ENCODE measurements around the gene PDGFD. TPM values are rescaled to one million over a fixed set of nuclear protein-coding genes. Genes with fewer than 3 reads are reported as not detected.

Gene PDGFD
- total RNA-seq, 1 donor from 2014 or later: 8.9 TPM

DNA sequence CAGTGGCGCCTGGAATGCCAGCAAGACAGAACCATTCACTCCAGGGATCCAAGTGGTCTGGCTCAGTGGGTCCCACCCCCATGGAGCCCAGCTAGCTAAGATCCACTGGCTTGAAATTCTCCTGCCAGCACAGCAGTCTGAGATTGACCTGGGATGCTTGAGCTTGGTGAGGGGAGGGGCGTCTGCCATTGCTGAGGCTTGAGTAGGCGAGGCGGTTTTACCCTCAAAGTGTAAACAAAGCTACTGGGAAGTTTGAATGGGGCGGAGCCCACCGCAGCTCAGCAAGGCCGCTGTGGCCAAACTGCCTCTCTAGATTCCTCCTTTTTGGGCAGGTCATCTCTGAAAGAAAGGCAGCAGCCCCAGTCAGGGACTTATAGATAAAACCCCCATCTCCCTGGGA is 253.2 kb downstream of the PDGFD start:
- no peak for ATAC-seq (ENCODE audit: poor library complexity)
- DNase-seq: no peak
- intact Hi-C loops (cut with DNase I): no loop called here

DNA sequence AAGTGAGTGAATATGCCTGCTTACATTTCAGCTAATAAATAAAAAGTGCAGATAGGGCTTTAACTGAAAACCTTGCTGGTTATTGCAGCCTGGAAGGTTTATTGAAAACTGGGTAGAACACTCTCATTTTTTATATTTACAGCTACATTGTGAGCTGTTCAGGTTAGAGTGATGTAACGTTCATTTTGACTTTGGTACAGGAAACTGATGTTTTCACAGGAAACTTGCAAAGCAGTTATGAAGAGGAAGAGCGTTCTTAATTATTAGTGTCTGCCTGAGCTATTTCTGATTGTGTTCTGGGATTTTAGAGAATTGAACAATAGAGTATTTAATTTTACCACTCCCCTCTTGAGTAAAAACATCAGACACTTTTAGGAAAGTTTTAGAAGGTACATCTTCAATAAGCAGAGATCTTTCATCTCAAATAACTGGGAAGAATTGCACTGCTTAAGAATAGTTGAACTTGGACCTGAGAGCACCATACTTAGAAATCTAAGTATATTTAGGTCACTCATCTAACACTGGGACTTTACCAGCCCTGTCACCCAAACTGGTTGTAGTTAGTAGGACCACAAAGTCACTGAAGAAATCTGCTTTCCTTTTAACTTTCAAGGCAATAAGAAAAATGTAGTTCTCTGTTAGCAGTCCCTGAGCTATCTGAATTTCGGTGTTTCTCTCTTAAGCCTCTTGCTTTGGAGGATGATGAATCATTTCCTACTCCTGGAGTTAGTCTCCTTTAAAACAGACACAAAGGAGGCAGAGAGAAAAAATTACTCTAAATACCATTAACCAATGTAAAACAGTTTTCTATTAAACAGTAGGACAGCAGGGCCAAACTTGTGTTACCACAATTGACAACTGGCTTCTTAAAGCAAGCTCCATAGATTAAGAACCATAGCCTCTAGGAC is 256.1 kb downstream of the PDGFD start:
- ATAC-seq (ENCODE audit: poor library complexity) (no peak), DNase-seq (no peak)
- intact Hi-C loops (cut with DNase I): no loop called here

DNA sequence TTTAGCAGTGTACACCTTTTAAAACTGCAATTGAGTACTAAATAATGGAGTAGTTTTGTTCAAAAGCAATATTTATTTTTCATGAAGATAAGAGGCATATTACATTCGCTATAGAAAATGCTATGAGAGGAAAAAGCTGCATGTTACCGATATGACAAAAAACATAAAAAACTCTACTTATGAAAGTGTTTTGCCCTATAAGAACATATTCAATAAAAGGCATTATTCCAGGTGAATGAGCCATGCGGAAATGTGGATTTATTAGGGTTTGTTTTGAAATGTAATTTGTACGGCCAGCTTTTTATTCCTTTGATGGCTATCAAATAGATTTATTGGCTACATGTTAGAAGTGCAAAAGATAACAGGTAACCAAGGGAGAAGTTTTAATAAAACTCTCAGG is 256.8 kb downstream of the PDGFD start:
- DNase-seq: no peak
- intact Hi-C loops (cut with DNase I): no loop called here
- no peak for ATAC-seq (ENCODE audit: poor library complexity)

DNA sequence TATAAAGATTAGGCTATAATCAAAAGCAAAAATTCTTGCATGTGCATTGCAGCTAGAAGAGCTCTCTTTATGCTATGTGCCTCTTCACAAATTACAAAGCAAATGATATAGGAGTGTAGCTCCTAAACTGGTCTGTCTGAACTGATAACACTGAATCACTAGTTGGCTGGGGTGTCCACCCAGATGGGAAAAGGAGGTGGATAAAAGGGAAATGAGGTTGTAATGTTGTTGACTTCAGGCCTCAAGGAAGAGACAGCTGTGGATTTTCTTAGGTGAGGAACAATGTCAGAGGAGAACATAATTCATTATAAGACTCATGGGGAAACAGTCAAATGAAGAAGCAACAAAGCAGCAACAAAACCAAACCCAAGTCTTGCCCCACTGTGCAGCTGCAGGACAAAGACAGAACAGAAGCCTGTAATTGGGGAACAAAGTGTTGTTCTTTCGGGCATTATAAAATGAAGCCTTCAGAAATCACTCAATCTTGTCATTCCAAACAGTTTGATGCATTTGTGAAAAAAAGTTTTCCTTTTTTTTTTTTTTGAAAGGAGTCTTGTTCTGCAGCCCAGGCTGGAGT is 257.6 kb downstream of the PDGFD start:
- no peak for ATAC-seq (ENCODE audit: poor library complexity)
- no peak for DNase-seq
- intact Hi-C loops (cut with DNase I): no loop called here

DNA sequence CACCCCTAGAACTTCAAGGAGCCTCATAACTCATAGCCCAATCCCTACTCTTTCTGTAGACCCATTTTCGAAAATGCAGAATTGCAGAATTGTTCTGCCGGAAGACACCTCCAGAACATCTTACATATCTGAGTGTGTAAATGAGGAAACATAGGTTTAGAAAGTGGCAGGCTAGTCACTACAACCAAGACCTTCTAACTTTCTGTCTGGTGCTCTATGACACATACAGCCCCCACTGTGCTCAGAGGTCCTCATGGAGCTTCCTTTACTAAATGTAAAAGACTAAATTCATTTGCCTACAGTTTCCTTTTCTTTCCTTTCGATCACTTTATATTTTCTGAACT is 259.7 kb downstream of the PDGFD start:
- DNase-seq: no peak
- ATAC-seq (ENCODE audit: poor library complexity): no peak
- intact Hi-C loops (cut with DNase I): no loop called here

DNA sequence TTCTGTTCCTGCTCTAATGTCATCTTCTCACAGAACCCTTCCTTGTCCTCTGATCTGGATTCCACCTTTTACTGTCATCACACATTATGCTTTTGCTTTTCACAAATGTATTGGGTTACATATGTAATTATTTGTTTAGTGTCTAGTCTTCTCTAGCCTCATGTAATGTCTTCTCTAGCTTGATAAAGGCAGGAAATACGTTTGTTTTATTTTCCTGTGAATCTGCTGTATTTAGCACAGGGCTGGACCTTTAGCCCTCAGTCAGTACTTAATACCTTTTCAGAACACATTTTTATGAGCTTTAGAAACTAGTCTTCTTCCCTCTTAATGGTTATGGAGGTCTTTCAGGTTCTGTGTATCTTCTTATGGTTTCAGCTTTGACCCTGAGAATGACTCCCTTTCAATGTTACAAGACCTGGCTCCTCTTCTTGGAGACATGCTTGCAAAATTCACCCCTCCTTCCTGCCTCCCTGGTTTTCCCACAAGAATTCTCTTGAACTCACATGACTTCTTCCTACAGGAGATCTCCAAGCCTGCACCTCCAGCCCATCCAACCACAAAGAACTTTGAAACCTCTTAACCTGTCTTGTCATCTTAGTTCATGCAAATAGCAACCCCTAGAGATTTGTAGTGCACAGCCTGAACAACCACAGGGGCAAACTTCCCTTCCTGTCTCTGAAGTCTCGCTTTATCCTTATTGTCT is 260.2 kb downstream of the PDGFD start:
- intact Hi-C loops (cut with DNase I): no loop called here
- ATAC-seq (ENCODE audit: poor library complexity): no peak

DNA sequence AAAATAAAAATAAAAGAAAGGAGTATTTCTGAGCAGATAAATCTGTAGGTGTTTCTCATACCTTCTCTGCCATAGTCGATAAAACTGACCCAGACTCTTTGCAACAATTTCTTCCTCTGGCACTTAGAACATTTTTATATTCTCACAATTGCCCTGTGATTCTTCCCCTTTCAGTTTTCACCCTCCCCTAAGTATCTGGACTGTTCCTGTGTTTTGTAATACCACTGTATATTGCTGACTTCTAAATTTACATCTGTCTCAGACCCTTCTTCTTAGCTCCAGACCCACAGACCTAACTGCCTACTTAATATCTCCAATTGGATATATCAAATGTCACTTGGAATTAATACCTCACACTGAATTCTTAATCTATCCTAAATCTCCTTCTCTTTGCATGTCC is 261.0 kb downstream of the PDGFD start:
- DNase-seq (no peak), ATAC-seq (ENCODE audit: poor library complexity) (no peak)
- intact Hi-C loops (cut with DNase I): no loop called here

More for the DNA sequence above, 260.2 kb downstream of the PDGFD start:
- no peak for DNase-seq

DNA sequence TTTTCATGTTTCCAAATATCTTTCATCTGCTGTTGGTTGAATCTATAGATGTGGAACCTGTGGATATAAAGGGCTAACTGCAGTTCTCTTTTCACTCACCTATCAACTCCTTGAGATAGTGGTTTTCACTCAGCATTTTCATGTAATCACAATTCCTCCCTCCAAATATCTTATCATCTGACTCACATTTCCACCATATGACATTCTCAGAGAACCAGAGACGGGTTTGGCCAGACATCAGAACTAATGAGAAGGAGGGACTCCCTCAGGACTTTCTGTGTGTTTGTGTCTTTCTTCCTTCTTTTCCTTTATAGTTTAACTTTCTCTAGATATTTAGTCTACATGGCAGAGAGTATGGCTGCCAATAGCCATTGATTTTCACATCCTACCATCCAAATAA is 262.3 kb downstream of the PDGFD start:
- intact Hi-C loops (cut with DNase I): no loop called here
- DNase-seq: no peak
- ATAC-seq (ENCODE audit: poor library complexity): no peak

DNA sequence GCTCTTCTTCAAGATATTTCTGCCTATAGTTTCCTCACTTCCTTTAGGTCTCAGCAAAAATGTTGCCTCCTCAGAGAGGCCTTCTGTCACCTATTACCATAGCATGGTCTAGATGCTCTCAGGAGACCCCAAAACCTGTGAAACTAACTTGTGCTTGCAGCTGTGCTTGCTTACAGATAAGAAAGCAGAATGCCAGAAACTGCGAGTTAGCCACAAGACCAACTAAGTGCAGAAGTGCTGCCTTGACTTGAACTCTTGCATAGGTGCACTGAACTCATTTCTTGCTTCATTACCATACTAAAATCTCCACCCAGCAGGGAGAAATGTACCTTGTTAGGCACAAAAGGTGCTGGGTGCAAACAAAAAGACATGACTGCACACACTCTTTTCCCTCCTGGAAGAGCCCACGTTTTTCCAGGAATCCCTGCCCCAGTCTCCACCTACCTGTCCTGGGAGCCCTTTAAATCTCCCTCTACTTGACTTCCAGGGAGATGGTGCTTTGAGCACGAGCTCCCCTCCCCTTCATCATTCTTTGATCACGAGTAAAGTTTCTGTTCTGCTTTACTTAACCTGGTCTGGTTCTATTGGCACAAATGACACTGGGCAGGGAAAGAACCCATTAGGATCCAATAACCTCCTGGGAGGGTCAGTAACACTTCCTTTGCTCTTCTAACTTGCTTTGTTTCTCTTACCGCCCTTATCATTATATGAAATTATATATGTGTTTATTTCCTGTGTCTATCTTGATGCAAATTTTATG is 265.2 kb downstream of the PDGFD start:
- no peak for DNase-seq
- no peak for ATAC-seq (ENCODE audit: poor library complexity)
- intact Hi-C loops (cut with DNase I): no loop called here

DNA sequence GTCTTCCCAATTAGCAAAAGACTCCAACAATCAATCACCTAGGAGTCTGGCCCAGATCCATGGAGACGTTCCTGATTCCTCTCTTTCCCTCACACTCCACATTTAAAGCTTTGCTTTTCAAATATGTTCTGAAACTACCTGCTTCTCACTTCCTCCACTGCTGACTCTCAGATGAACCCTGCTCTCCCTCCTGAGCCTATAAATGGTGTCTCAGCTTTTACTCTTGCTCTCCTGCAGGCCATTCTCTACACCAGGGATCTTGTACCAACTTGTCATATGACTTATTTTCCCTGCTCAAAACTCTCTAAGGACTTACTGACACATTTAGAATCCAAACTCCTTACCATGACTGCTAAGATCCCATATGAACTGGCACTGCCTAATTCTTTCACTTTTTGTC is 265.9 kb downstream of the PDGFD start:
- DNase-seq: no peak
- ATAC-seq (ENCODE audit: poor library complexity): no peak
- intact Hi-C loops (cut with DNase I): no loop called here

DNA sequence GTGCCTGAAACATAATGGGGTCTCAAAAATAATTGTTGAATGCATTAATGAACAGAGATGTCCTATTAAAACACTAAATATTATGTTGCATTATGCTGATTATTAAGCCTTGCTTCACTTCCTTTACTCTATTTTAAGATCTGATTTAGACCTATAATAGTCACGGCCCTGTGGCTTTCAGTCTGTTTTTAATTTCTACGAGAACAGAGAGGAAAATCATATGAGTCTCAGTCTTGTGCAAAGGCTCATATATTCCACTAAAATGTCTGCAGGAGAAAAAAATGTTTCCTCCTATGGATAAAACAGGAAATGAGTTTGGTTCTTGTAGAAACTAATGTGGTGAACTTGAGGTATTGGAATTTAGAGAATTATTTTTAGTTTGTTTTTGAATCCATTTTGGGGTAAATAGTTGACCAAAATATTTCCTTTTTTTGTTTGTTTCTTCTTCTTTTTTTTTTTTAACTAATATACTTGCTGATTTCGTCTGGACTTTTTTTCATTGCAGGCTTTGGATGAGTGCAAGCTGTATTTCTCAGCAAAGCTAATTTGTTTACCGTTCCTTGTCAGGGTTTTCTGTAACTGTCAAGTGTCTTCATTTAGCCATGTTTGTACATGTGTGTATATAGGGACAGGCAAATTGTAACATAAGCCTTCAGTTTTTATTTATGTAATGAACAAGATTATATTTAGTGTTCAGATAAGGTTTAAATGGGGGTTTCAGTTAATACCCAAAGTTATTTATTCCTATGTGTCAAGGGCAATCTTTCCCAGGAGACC is 266.6 kb downstream of the PDGFD start:
- DNase-seq (no peak), ATAC-seq (ENCODE audit: poor library complexity) (no peak)
- intact Hi-C loops (cut with DNase I): no loop called here

DNA sequence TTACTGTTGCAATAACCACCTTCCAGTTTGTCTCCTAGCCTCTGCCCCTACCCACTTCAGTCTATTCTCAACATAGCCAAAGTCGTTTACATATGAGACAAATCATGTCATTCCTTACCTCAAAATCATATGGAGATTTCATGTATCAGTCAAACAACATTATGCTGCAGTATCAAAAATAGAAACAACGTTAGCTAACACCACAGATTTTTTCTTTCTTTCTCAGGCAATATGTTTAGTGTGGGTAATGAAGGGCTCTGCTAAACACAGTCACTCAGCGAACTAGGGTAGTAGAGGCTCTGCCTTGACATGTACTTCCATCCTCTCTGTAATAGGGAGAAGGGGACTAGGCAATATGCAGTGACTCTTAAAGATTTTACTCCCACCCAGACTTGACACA is 268.8 kb downstream of the PDGFD start:
- intact Hi-C loops (cut with DNase I): no loop called here
- ATAC-seq (ENCODE audit: poor library complexity): no peak
- no peak for DNase-seq

DNA sequence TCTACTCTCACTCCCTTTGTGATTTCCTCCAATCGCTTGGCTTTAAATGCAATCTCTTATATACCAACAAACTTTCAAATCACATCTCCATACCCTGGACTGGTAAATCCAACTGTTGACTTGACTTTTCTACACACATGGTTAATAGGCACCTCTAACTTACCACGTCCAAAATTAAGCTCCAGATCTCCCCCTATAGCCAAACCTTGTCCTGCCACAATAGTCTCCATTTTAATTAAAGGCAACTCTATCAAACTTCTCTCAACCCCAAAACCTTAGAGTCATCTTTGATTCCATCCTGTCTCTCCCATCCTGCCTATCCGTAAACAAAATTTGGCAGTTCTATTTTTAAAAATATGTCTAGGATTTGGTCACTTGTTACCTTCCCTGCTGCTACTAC is 269.3 kb downstream of the PDGFD start:
- ATAC-seq (ENCODE audit: poor library complexity): no peak
- no peak for DNase-seq
- intact Hi-C loops (cut with DNase I): no loop called here

DNA sequence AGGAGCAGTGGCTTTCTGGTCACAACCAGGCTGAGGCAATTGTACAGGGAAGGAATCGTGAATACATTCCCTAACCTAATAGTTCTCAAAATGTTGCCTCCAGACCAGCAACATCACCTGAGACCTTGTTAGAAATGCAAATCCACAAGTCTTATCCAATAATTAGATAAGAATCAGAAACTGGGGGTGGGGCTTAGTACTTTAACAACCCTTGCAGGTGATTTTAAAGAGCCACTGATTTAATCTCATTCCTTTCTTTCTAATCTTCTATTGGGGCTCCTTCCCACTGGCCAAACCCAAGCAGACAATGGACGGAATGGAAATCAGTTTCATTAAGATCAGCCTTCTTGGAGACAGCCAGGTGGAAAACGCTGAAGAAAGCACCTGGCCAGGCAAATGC is 269.9 kb downstream of the PDGFD start:
- intact Hi-C loops (cut with DNase I): no loop called here
- ATAC-seq (ENCODE audit: poor library complexity) (no peak), DNase-seq (no peak)

DNA sequence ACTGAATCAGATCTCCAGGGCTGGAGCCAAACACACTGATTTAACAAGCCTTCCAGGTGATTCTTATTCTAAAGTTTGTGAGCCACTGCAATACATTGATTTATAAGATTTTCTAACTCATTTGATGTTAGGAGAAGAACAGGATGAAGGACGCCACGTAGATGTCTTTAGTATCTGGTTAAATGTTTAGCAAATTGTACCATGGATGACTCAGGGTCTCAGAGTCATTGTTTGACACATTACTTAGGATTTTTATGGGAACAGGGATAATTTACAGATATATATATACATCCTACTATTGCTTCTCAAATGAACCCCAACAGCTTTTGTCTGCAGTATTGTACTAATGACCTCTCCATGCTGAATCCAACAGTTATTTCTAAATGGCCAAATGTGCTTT is 270.6 kb downstream of the PDGFD start:
- intact Hi-C loops (cut with DNase I): no loop called here
- ATAC-seq (ENCODE audit: poor library complexity) (no peak), DNase-seq (no peak)

DNA sequence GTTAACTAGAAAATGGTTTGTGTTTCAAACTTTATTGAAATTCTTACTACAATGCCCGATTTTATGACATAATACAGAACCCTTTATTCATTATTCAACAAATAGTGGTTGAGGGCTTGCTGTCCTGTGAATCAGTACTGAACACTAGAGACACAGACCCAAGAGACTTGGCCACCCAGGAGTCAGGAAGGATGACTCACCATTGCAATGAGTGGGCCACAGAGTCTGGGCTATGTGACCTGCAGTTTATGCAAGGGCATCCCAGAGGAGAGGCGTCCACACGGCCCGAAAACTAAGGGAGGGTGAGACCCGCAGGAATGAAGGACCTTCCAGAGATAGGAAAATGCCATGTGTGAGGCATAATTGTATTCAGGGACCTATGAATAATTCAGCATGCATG is 271.3 kb downstream of the PDGFD start:
- ATAC-seq (ENCODE audit: poor library complexity): no peak
- intact Hi-C loops (cut with DNase I): no loop called here

DNA sequence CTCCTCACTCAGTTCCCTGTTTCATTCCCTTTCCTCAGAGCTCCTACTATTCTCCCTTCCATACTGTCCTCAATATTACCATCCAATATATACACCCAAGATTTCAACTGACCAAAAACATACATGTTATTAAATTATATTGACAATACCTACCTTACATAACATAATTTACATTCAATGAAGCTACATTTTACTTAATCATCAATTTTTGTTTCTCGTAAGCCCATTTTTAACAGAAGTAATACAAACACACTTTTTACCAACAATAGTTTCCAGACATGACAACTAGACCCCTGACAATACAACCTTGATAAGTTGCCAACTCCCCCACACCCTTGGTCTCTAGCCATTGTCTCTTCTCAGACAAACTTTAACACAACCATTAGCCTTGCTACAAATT is 273.3 kb downstream of the PDGFD start:
- ATAC-seq (ENCODE audit: poor library complexity): no peak
- no peak for DNase-seq
- intact Hi-C loops (cut with DNase I): no loop called here

More for the DNA sequence above, 271.3 kb downstream of the PDGFD start:
- DNase-seq: no peak

DNA sequence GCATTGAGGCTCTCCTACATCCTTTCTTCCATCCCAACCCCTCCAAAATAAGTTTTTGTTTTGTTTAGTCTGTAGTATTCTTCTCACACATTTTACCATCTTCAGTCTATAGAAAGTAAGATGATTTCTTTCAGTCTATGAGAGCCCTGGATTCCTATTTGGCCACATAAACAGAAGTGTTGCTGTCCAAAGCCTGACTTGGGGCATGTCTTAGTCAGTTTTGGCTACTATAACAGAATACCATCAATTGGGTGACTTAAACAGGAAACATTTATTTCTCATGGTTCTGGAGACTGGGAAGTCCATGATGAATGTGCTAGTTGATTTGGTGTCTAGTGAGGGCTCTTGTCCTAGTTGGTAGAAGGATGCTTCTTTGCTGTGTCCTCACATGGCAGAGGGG is 274.3 kb downstream of the PDGFD start:
- intact Hi-C loops (cut with DNase I): no loop called here
- no peak for DNase-seq
- no peak for ATAC-seq (ENCODE audit: poor library complexity)

DNA sequence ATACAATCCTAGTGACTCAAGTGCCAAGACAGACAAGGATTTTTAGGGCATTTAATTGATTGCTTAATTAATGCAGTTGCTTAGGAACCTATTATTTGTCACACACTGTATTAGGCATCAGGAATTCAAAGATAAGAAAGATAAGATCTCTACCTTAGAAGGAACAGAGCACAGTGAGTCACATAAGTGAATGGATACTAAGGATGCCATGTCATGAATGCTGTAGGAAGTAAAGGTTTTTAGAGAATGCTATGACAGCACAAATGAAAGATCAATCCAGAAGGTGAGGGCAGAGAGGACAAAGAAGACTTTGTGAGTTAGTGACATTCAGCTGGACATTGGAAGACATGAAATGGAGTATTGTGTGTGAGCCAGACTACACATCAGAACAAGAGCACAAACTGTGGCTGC is 275.4 kb downstream of the PDGFD start:
- intact Hi-C loops (cut with DNase I): no loop called here
- DNase-seq (no peak), ATAC-seq (ENCODE audit: poor library complexity) (no peak)

Measured in Right ventricle myocardium superior (tissue), 1 donor.